ENCODE data around the gene KRT6A. TPM values are rescaled to one million over a fixed set of nuclear protein-coding genes. Genes with fewer than 3 reads are reported as not detected.

Gene KRT6A
- total and polyA plus RNA-seq, 2 of the 13 experiments (the other 11 are each of a cell fraction or from before 2014, with no cell fraction given): 0.13 TPM; not detected in 1

GRCh38 chr12:52540531-52540930 lies 47.5 kb upstream of the KRT6A start (continued):
- TF ChIP-seq ZBTB26 (CRISPR knock-in tag; IDR thresholded peaks at IDR 0.05; ENCODE audit: borderline replicate concordance) (no peak), HMG20B (CRISPR knock-in tag; conservative IDR thresholded peaks at IDR 0.05) (no peak), TP53 (CRISPR knock-in tag; conservative IDR thresholded peaks at IDR 0.05) (no peak), PHF8 (CRISPR knock-in tag; IDR thresholded peaks at IDR 0.05) (no peak)

DNA sequence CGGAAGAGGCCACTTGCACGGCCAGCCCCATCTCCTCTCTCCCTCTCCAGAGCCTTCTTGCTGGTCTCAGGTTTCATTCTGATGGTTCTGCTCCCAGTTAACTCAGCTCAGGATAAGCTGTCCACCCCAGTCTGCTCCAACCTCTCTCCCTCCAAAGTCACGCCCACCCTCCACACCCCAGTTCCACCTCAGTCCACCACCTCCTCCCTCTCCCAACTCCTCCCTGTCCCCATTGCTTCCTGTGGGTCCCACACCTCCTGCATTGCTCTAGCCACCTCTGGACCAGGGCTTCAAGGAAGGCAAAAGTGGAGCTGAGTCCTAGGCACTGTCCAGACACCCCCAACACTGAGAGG lies 46.7 kb upstream of the KRT6A start:
- Histone ChIP-seq H3K9ac (ENCODE audit: insufficient read depth, low read depth, low read length) (no peak overlapping the region), H3K36me3 (replicated peaks in 1 of 2; ENCODE audit: control insufficient read depth in 1 of 2, insufficient read depth in 2 of 2, low read length in 2 of 2) (no peaks in the 10 kb centered on the region), H3K79me2 (ENCODE audit: insufficient read depth, low read length) (no peaks in the 10 kb centered on the region), H3K27ac (ENCODE audit: extremely low read length, insufficient read depth, low read length) (no peak overlapping the region), H4K20me1 (ENCODE audit: insufficient read depth, low read length) (no peaks in the 10 kb centered on the region), H3K4me3 (replicated peaks in 1 of 3; ENCODE audit: insufficient read depth in 1 of 3, low read depth in 2 of 3, low read length in 3 of 3) (no peak overlapping the region), H3K9me3 (ENCODE audit: low read length) (no peaks in the 10 kb centered on the region), H3K4me2 (ENCODE audit: low read depth, low read length) (no peak overlapping the region), H3K4me1 (ENCODE audit: insufficient read depth, low read length) (no peaks in the 10 kb centered on the region), H3K27me3 (ENCODE audit: control insufficient read depth in 1 of 2, insufficient read depth in 2 of 2, low read length in 2 of 2) (peaks cover 3 to 6% of the 10 kb centered on the region in 2 experiments; a peak in 2 of 5 replicates), H2AFZ (ENCODE audit: low read length) (no peak overlapping the region)
- intact Hi-C loops (cut with micrococcal nuclease; ENCODE audit: unreplicated experiment) (no loop called here), in situ Hi-C loops (cut with HindIII; ENCODE audit: extremely low pct_ligation_motif_present, low pct_unique_long_range_greater_than_20kb) (loop anchor here (25.0 kb wide), 1 partner anchor 402 kb away; no protein-coding TSS in a partner anchor)
- no peak for FAIRE-seq
- ChIA-PET CTCF (ENCODE audit: low intra/inter-chr PET ratio, low total read pairs) (no interaction called here), POLR2A (no interaction called here)
- no TSS peak for BruUV-seq (replicated peaks)
- 0% methylated on average over 1 of the region's 3 CpGs for WGBS (ENCODE audit: low lambda C conversion rate)
- ATAC-seq: no peak
- TF ChIP-seq ZBTB34 (CRISPR knock-in tag; IDR thresholded peaks at IDR 0.05): no peak
- TF ChIP-seq MBD4 (IDR thresholded peaks at IDR 0.05; ENCODE audit: borderline replicate concordance, low read length): no peak
- no peak for TF ChIP-seq ZEB1 (IDR thresholded peaks at IDR 0.05; ENCODE audit: insufficient replicate concordance, low read depth)
- TF ChIP-seq JUNB (CRISPR knock-in tag; IDR thresholded peaks at IDR 0.05; ENCODE audit: borderline replicate concordance): no peak
- no peak for TF ChIP-seq ZNF333 (CRISPR knock-in tag; IDR thresholded peaks at IDR 0.05; ENCODE audit: borderline replicate concordance)
- TF ChIP-seq, protein P1, sequence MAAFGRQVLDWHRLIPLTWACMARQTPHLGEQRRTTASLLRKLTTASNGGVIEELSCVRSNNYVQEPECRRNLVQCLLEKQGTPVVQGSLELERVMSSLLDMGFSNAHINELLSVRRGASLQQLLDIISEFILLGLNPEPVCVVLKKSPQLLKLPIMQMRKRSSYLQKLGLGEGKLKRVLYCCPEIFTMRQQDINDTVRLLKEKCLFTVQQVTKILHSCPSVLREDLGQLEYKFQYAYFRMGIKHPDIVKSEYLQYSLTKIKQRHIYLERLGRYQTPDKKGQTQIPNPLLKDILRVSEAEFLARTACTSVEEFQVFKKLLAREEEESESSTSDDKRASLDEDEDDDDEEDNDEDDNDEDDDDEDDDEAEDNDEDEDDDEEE (CRISPR knock-in tag; IDR thresholded peaks at IDR 0.05): no peak
- no peak for TF ChIP-seq ZNF549 (CRISPR knock-in tag; IDR thresholded peaks at IDR 0.05)
- TF ChIP-seq ZNF468 (CRISPR knock-in tag; IDR thresholded peaks at IDR 0.05): no peak
- TF ChIP-seq MED13 (CRISPR knock-in tag; IDR thresholded peaks at IDR 0.05): no peak
- no peak for TF ChIP-seq FOXK1 (CRISPR knock-in tag; IDR thresholded peaks at IDR 0.05; ENCODE audit: borderline replicate concordance, low read depth)
- no peak for TF ChIP-seq NRL (CRISPR knock-in tag; IDR thresholded peaks at IDR 0.05; ENCODE audit: borderline replicate concordance)
- no peak for DNase-seq (ENCODE audit: low spot score)
